ENCODE results near the gene SH3GL2. TPM values are rescaled to one million over a fixed set of nuclear protein-coding genes. Genes with fewer than 3 reads are reported as not detected.

Gene SH3GL2
- total and polyA plus RNA-seq, 2 donors (not counting 1 experiment from before 2014, with no cell fraction given), result not detected

DNA sequence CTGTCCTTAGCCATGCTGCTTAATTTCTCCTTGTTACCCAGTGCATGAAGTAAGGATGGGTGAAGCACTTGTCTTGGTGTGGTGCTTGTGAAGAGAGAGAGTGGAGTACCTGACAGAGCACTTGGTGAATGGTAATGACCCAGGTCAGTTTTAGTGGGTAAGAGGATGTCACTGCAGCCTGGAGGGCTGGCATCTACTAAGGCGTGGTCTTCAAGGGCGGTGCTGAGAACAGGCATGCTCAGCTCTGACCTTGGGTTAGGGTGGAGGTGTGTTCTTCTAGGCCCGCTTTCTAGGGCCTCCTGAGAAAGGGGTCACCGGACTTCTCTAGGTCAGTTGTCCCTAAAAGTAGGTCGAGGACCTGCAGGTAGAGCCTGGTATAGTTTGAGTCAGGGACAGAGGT is 25.7 kb downstream of the SH3GL2 start:
- no peaks in the 10 kb centered on the region for H3K9me3 Mint-ChIP-seq (ENCODE audit: insufficient read depth)
- ChIA-PET POLR2A (no interaction called here), CTCF (no interaction called here)

DNA sequence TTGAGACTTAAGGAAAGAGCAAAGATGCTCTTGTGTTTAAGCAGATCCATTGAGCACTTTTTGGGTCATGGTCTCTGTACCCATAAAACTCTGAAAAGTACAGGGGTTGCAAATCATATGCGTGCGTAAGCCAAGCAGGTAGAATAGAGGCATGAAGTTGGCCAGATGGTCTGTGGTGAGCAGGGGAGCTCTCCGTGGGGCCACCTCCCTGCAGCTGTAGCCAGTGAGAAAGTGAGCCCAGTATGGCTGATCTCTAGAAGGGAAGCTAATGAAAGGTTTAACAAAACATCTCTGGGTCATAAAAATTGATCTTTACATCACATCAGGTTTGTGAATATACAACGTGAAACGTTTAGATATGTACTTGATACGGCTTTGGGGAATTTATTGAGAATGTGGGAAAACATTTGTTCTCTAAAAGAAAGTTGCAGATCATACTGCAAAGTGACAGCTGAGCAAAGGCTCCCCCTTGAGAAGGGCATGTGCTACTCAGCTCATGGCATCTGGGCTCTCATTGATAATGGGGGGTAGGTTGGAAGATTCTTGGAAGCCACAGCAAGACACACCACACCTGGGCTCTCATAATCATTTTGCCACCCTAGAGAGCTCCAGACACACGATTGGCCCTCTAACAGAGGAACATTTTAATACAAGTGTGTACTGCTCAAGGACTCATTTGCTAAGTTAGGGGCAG is 30.6 kb downstream of the SH3GL2 start:
- TF ChIP-seq EZH2 (IDR thresholded peaks at IDR 0.05; ENCODE audit: borderline replicate concordance, insufficient read depth, low read depth, low read length, poor library complexity, severe bottlenecking), result no peak
- TF ChIP-seq, protein P1, sequence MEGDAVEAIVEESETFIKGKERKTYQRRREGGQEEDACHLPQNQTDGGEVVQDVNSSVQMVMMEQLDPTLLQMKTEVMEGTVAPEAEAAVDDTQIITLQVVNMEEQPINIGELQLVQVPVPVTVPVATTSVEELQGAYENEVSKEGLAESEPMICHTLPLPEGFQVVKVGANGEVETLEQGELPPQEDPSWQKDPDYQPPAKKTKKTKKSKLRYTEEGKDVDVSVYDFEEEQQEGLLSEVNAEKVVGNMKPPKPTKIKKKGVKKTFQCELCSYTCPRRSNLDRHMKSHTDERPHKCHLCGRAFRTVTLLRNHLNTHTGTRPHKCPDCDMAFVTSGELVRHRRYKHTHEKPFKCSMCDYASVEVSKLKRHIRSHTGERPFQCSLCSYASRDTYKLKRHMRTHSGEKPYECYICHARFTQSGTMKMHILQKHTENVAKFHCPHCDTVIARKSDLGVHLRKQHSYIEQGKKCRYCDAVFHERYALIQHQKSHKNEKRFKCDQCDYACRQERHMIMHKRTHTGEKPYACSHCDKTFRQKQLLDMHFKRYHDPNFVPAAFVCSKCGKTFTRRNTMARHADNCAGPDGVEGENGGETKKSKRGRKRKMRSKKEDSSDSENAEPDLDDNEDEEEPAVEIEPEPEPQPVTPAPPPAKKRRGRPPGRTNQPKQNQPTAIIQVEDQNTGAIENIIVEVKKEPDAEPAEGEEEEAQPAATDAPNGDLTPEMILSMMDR (IDR thresholded peaks at IDR 0.05), result no peak
- H3K4me3 ChIP-seq (ENCODE audit: control extremely low read depth in 1 of 5, extremely low read depth in 1 of 5, insufficient read depth in 1 of 5, low read depth in 2 of 5, low read length in 4 of 5), result no peak overlapping the region
- intact Hi-C loops (cut with micrococcal nuclease), result no loop called here
- ChIA-PET CTCF (no interaction called here), POLR2A (no interaction called here)
- H3K79me2 ChIP-seq (ENCODE audit: control insufficient read depth, insufficient read depth, low read length), result no peaks in the 10 kb centered on the region
- H3K27me3 ChIP-seq (replicated peaks in 1 of 4; ENCODE audit: control extremely low read depth in 1 of 4, control insufficient read depth in 3 of 4, insufficient read depth in 4 of 4, low read length in 3 of 4), result no peaks in the 10 kb centered on the region
- H2AFZ ChIP-seq (ENCODE audit: insufficient read depth, low read depth, low read length, poor library complexity, severe bottlenecking), result no peak overlapping the region
- no peaks in the 10 kb centered on the region for H3K36me3 ChIP-seq (replicated peaks in 1 of 2; ENCODE audit: control extremely low read depth in 1 of 2, control insufficient read depth in 1 of 2, extremely low read depth in 1 of 2, insufficient read depth in 2 of 2, low read length in 1 of 2)
- no peak for ATAC-seq (ENCODE audit: low read depth)
- H3K4me2 ChIP-seq (replicated peaks; ENCODE audit: low read depth, low read length, poor library complexity, severe bottlenecking), result no peak overlapping the region
- Mint-ChIP-seq H3K27me3 (no peaks in the 10 kb centered on the region), H3K9me3 (ENCODE audit: insufficient read depth) (no peaks in the 10 kb centered on the region), H3K4me1 (no peaks in the 10 kb centered on the region), H3K4me3 (no peak overlapping the region), H3K27ac (no peak overlapping the region)
- no peaks in the 10 kb centered on the region for H3K4me1 ChIP-seq (ENCODE audit: control insufficient read depth in 2 of 2, insufficient read depth in 2 of 2, low read length in 2 of 2)
- no peaks in the 10 kb centered on the region for H4K20me1 ChIP-seq (ENCODE audit: control insufficient read depth, insufficient read depth, low read length, poor library complexity, severe bottlenecking)
- H3K9me3 ChIP-seq (ENCODE audit: control extremely low read depth in 1 of 3, control insufficient read depth in 2 of 3, insufficient read depth in 1 of 3, low read length in 2 of 3), result no peaks in the 10 kb centered on the region
- H3K9ac ChIP-seq (ENCODE audit: low read length), result no peak overlapping the region
- 82% methylated on average over 4 of the region's 7 CpGs for WGBS (ENCODE audit: insufficient coverage)
- DNase-seq, result no peak
- H3K27ac ChIP-seq (ENCODE audit: low read length in 2 of 2), result no peak overlapping the region

More for the DNA sequence above, 25.7 kb downstream of the SH3GL2 start:
- intact Hi-C loops (cut with micrococcal nuclease), result no loop called here
- H3K4me1 ChIP-seq (ENCODE audit: control insufficient read depth in 2 of 2, insufficient read depth in 2 of 2, low read length in 2 of 2), result no peaks in the 10 kb centered on the region
- H3K27me3 Mint-ChIP-seq, result no peaks in the 10 kb centered on the region
- H3K4me3 ChIP-seq (ENCODE audit: control extremely low read depth in 1 of 5, extremely low read depth in 1 of 5, insufficient read depth in 1 of 5, low read depth in 2 of 5, low read length in 4 of 5), result no peak overlapping the region
- H2AFZ ChIP-seq (ENCODE audit: insufficient read depth, low read depth, low read length, poor library complexity, severe bottlenecking), result no peak overlapping the region
- no peak overlapping the region for H3K4me3 Mint-ChIP-seq
- 98% methylated on average over 5 of the region's 5 CpGs for WGBS (ENCODE audit: insufficient coverage)
- H3K27me3 ChIP-seq (replicated peaks in 1 of 4; ENCODE audit: control extremely low read depth in 1 of 4, control insufficient read depth in 3 of 4, insufficient read depth in 4 of 4, low read length in 3 of 4), result no peaks in the 10 kb centered on the region
- TF ChIP-seq, protein P1 (IDR thresholded peaks at IDR 0.05), result no peak
- TF ChIP-seq EZH2 (IDR thresholded peaks at IDR 0.05; ENCODE audit: borderline replicate concordance, insufficient read depth, low read depth, low read length, poor library complexity, severe bottlenecking), result no peak
- H3K4me1 Mint-ChIP-seq, result no peaks in the 10 kb centered on the region
- H3K4me2 ChIP-seq (replicated peaks; ENCODE audit: low read depth, low read length, poor library complexity, severe bottlenecking), result no peak overlapping the region
- no peak for ATAC-seq (ENCODE audit: low read depth)
- no peak overlapping the region for H3K27ac Mint-ChIP-seq
- H4K20me1 ChIP-seq (ENCODE audit: control insufficient read depth, insufficient read depth, low read length, poor library complexity, severe bottlenecking), result no peaks in the 10 kb centered on the region
- H3K36me3 ChIP-seq (replicated peaks in 1 of 2; ENCODE audit: control extremely low read depth in 1 of 2, control insufficient read depth in 1 of 2, extremely low read depth in 1 of 2, insufficient read depth in 2 of 2, low read length in 1 of 2), result no peaks in the 10 kb centered on the region
- H3K27ac ChIP-seq (ENCODE audit: low read length in 2 of 2), result no peak overlapping the region
- no peaks in the 10 kb centered on the region for H3K9me3 ChIP-seq (ENCODE audit: control extremely low read depth in 1 of 3, control insufficient read depth in 2 of 3, insufficient read depth in 1 of 3, low read length in 2 of 3)
- H3K9ac ChIP-seq (ENCODE audit: low read length), result no peak overlapping the region
- no peak for DNase-seq
- no peaks in the 10 kb centered on the region for H3K79me2 ChIP-seq (ENCODE audit: control insufficient read depth, insufficient read depth, low read length)
